Measurements from ENCODE around the gene FNDC8.
"Not testable (repeated sequence)": the region's sequence is repeated elsewhere in the genome, so short reads cannot be mapped to it uniquely, and the experiment has no call there.

FNDC8 gene

GRCh38 chr17:35161281-35161761 is 39.9 kb downstream of the FNDC8 start:
- in situ Hi-C loops (cut with HindIII; ENCODE audit: low pct_ligation_motif_present, low pct_unique_long_range_greater_than_20kb, low sequenced_read_pairs) = no loop called here
- no peak for DNase-seq

GRCh38 chr17:35162755-35163154 is 41.3 kb downstream of the FNDC8 start:
- no peak for DNase-seq
- in situ Hi-C loops (cut with HindIII; ENCODE audit: low pct_ligation_motif_present, low pct_unique_long_range_greater_than_20kb, low sequenced_read_pairs) = no loop called here

DNA sequence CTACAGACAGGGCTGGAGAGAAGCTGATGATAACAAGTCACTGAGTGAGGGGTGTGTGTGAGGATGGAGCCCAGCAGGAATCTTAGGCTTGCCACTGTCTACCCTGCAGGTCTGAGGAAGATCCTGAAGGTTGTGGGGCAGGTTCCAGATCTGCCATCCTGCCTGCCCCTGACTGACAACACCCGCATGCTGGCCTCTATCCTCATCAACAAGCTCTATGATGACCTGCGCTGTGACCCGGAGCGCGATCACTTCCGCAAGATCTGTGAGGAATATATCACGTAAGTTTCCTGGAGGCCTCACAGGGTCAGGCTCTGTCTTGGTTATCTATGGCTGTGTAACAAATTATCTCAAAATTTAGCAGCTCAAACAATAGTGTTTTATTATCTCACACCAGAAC is 42.5 kb downstream of the FNDC8 start:
- in situ Hi-C loops (cut with HindIII; ENCODE audit: low pct_ligation_motif_present, low pct_unique_long_range_greater_than_20kb, low sequenced_read_pairs) = no loop called here
- DNase-seq = no peak

DNA sequence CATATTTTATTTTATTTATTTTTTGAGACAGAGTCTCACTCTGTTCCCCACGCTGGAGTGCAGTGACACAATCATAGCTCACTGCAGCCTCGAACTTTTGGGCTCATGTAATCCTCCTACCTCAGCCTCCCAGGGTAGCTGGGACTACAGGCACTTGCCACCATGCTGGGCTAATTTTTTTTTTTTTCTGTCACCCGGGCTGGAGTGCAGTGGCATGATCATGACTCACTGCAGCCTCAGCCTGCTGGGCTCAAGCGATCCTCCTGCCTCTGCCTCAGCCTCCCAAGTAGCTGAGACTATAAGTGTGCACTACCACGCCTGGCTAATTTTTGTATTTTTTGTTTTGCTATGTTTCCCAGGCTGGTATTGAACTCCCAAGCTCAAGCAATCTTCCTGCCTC is 43.3 kb downstream of the FNDC8 start:
- in situ Hi-C loops (cut with HindIII; ENCODE audit: low pct_ligation_motif_present, low pct_unique_long_range_greater_than_20kb, low sequenced_read_pairs) = no loop called here
- no peak for DNase-seq

- in situ Hi-C loops (cut with HindIII; ENCODE audit: low pct_ligation_motif_present, low pct_unique_long_range_greater_than_20kb, low sequenced_read_pairs) = no loop called here
- DNase-seq = no peak
These were observed 45.1 kb downstream of the FNDC8 start for GRCh38 chr17:35166526-35166925.

DNA sequence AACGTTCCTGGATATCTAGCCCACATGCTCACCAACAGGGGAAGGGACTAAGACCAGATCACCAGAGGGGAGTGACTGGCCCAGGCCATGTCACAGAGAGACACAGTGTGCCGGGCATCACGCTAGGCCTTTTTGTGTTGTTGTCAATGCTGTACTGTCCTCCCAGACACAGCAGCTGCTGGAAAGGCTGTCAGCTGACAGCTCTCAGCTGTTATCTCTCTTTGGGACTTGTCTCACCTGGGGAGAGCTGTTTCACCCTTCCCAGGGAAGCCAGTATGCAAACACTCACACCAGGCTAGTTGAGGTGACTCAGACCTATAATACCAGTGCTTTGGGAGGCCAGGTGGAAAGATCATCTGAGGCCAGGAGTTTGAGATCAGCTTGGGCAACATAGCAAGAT is 45.6 kb downstream of the FNDC8 start:
- DNase-seq = no peak
- in situ Hi-C loops (cut with HindIII; ENCODE audit: low pct_ligation_motif_present, low pct_unique_long_range_greater_than_20kb, low sequenced_read_pairs) = no loop called here

DNA sequence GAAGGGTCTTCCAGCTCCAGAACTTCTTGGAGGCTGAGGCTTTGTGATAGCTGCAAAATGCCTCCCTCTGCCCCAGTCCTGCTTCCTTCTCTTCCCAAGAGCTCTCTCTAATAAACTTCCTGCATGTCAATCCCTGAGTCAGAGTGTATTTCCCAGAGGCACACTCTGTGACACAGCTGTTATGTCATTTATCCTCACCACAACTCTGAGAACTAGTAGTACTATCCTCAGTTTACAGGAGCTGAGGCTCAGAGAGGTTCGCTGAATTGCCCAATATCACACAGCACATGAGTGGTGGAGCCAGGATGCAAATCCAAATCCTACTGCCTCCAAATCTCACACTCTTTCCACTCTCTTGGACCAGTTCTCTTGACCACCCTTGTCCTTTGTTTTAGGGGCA is 46.3 kb downstream of the FNDC8 start:
- DNase-seq = no peak
- in situ Hi-C loops (cut with HindIII; ENCODE audit: low pct_ligation_motif_present, low pct_unique_long_range_greater_than_20kb, low sequenced_read_pairs) = no loop called here

GRCh38 chr17:35169835-35170363 is 48.5 kb downstream of the FNDC8 start:
- in situ Hi-C loops (cut with HindIII; ENCODE audit: low pct_ligation_motif_present, low pct_unique_long_range_greater_than_20kb, low sequenced_read_pairs) = no loop called here
- no peak for DNase-seq

GRCh38 chr17:35170968-35171771 is 49.8 kb downstream of the FNDC8 start:
- in situ Hi-C loops (cut with HindIII; ENCODE audit: low pct_ligation_motif_present, low pct_unique_long_range_greater_than_20kb, low sequenced_read_pairs) = no loop called here

DNA sequence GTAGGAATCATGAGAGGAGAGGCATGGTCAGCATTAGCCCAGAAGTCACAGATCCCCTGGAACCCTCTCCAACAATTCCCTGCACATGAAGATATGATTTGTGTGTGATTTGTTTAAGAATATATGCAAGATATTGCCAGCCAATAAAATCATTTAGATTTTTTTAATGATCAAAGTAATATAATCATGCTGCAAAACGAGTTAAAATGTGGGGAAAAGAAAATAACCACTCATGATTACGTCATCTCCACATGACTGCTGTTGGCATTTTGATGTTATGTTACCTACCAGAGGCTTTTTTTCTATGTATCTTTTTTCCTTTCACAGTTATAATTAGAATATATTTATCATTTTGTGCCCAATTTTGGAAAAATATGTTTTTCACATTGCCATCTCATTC is 50.4 kb downstream of the FNDC8 start:
- no peak for DNase-seq
- in situ Hi-C loops (cut with HindIII; ENCODE audit: low pct_ligation_motif_present, low pct_unique_long_range_greater_than_20kb, low sequenced_read_pairs) = no loop called here

More at GRCh38 chr17:35170968-35171771, 49.8 kb downstream of the FNDC8 start:
- peak; percentile 28 for DNase-seq

DNA sequence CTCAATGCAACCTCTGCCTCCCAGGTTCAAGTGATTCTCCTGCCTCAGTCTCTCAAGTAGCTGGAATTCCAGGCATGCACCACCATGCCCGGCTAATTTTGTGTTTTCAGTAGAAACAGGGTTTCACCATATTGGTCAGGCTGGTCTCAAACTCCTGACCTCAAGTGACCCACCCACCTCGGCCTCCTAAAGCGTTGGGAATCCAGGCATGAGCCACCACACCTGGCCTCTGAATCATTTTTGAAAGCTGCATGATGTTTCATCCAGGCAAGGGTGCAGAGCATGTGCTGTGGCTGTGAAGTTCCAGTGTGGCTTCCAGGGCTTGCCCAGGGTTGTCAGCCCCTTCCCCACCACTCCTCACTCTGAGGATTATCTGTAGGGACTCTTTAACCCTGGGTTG is 50.9 kb downstream of the FNDC8 start:
- DNase-seq; in situ Hi-C loops (cut with HindIII; ENCODE audit: low pct_ligation_motif_present, low pct_unique_long_range_greater_than_20kb, low sequenced_read_pairs): not testable (repeated sequence)

- DNase-seq = no peak
- in situ Hi-C loops (cut with HindIII; ENCODE audit: low pct_ligation_motif_present, low pct_unique_long_range_greater_than_20kb, low sequenced_read_pairs) = no loop called here
These were observed 53.5 kb downstream of the FNDC8 start for GRCh38 chr17:35174835-35175334.

DNA sequence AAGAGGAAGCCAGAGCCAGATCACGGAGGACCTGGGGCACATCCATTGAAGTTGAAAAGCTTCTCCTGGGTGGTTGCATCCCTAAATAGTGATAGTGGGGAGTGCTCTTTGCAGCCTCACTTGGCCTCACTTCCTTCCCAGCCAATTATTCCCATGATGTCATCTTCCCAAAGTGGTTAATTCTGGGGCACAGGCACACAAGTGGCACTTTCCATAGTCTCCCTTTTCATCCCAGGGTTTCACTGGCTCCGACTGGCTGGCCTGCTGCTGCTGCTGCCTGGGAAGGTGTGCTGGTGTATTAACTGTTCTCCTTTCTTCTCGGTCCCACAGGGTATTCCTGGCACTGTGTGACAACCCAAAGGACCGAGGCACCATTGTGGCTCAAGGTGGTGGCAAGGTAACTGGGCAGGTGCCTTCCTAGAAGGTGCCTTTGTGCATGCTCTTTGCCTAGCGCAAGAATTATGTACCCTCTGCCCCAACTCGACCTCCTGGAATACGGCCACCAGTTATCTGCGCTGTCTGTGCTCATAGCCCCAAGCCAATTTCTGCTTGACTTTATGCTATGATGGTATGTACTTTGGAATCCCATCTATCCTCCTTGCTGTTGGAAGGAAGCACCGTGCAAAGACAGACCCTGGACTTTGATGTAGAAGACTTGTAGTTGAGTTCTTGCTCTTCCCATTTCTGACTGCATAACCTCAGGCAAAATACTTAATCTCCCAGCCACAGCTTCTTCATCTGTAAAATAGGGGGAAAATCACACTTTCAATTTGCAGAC is 54.4 kb downstream of the FNDC8 start:
- DNase-seq = no peak
- in situ Hi-C loops (cut with HindIII; ENCODE audit: low pct_ligation_motif_present, low pct_unique_long_range_greater_than_20kb, low sequenced_read_pairs) = no loop called here

DNA sequence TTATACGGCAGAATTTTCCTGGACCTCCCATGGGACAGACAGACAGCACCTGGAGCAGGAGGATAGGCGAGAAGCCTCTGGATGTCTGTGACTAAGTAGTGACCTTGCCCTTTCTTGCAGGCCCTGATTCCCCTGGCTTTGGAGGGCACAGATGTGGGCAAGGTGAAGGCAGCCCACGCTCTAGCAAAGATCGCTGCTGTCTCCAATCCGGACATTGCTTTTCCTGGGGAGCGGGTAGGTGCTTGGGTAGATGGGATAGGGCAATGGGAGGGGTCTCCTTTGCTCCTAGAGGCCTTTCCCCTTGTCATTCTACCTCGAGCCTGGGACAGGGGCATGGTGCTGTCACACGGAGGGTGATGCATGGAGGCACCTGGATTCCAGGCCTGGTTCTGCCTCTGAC is 55.5 kb downstream of the FNDC8 start:
- no peak for DNase-seq
- in situ Hi-C loops (cut with HindIII; ENCODE audit: low pct_ligation_motif_present, low pct_unique_long_range_greater_than_20kb, low sequenced_read_pairs) = no loop called here

DNA sequence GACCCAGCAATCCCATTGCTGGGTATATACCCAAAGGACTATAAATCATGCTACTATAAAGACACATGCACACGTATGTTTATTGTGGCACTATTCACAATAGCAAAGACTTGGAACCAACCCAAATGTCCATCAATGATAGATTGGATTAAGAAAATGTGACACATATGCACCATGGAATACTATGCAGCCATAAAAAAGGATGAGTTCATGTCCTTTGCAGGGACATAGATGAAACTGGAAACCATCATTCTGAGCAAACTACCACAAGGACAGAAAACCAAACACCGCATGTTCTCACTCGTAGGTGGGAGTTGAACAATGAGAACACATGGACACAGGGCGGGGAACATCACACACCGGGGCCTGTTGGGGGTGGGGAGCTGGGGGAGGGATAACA is 58.0 kb downstream of the FNDC8 start:
- in situ Hi-C loops (cut with HindIII; ENCODE audit: low pct_ligation_motif_present, low pct_unique_long_range_greater_than_20kb, low sequenced_read_pairs); DNase-seq: not testable (repeated sequence)
